SK-N-SH treated with all-trans-retinoic acid at 6 μM for 48 hours (cell line): ENCODE data around the gene PRR29.

Experiments
- BACH2 ChIP-seq: fragments of 250-450 bp; sonication (Bioruptor Pico); IDR thresholded peaks from 2 replicates; pipeline ENCODE4 v1.9.0; 2021; ENCODE audit warnings: mild to moderate bottlenecking, borderline replicate concordance
- ISL1 ChIP-seq: fragments of 250-450 bp; sonication (Bioruptor Pico); IDR thresholded peaks from 2 replicates; pipeline ENCODE4 v2.1.2; 2022; ENCODE audit warnings: mild to moderate bottlenecking, moderate library complexity
- OSR1 ChIP-seq: fragments of 250-450 bp; sonication (Bioruptor Pico); IDR thresholded peaks from 2 replicates; pipeline ENCODE4 v1.8.0; 2022; ENCODE audit warnings: moderate library complexity, mild to moderate bottlenecking, inconsistent platforms
- RARB ChIP-seq: fragments of 250-450 bp; sonication (Bioruptor Pico); IDR thresholded peaks from 2 replicates; pipeline ENCODE4 v1.8.0; 2021; ENCODE audit warnings: mild to moderate bottlenecking, moderate library complexity
- TF ChIP-seq, protein P1 (sequence below): fragments of 250-450 bp; sonication (Bioruptor Pico); IDR thresholded peaks from 2 replicates; pipeline ENCODE4 v1.5.1; 2020; ENCODE audit warnings: low read depth, mild to moderate bottlenecking, moderate library complexity

DNA sequence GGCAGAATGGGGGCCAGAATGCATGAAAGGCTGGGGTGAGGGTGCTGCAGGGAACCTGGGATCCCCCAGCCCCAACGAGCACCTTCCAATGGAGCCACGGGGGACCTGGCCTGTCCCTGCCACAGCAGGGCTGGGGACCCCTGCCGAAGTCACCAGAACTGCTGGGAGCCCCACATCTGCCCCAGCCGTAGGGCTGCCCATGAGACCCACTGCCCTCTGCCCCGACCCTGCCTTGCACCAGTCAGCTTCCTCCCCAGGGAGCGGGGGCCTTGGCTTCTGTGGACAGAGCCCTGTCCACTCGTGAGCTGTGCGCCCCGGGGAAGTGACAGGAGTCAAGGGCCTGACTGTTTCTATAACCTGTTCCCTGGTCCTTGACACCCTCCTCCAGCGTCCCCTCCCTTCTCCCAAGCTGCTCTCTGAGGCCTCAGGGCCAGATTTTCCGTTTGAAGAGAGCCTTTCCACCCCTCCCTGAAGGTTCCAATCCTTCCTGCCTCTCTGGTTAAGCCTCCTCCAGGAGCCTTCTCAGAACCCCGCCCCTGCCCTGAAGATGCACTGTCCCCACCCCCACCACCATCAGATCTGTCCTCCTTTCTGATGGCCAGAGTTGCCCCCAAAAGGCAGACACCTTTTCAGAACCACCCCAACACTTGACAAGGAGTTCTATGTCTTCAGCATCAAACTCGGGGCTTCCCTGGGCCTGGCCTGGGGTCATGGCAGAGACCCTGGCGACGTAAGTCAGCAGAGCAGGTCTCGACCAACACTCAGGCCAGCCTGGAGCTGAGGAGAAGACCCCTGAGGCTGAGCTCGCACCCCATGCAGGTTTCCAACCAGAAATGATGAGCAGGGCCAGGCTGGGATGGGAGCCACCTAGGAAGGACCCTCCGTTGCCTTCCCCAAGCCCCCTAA is 10.7 kb upstream of the PRR29 start:
- TF ChIP-seq BACH2 (CRISPR knock-in tag): no peak
- TF ChIP-seq, protein P1, sequence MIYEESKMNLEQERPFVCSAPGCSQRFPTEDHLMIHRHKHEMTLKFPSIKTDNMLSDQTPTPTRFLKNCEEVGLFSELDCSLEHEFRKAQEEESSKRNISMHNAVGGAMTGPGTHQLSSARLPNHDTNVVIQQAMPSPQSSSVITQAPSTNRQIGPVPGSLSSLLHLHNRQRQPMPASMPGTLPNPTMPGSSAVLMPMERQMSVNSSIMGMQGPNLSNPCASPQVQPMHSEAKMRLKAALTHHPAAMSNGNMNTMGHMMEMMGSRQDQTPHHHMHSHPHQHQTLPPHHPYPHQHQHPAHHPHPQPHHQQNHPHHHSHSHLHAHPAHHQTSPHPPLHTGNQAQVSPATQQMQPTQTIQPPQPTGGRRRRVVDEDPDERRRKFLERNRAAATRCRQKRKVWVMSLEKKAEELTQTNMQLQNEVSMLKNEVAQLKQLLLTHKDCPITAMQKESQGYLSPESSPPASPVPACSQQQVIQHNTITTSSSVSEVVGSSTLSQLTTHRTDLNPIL: no peak
- no peak for TF ChIP-seq RARB
- no peak for TF ChIP-seq ISL1
- TF ChIP-seq OSR1 (CRISPR knock-in tag): no peak
